HG02870 (cell line): ENCODE data around the gene FLT4.

Experiments
- ATAC-seq: cut with Tn5 transposase; IDR thresholded peaks from one replicate; pipeline ENCODE4 v1.9.1; 2021; ENCODE audit warnings: mild to moderate bottlenecking, moderate library complexity; ENCODE audit not compliant: unreplicated experiment

Gene FLT4

DNA sequence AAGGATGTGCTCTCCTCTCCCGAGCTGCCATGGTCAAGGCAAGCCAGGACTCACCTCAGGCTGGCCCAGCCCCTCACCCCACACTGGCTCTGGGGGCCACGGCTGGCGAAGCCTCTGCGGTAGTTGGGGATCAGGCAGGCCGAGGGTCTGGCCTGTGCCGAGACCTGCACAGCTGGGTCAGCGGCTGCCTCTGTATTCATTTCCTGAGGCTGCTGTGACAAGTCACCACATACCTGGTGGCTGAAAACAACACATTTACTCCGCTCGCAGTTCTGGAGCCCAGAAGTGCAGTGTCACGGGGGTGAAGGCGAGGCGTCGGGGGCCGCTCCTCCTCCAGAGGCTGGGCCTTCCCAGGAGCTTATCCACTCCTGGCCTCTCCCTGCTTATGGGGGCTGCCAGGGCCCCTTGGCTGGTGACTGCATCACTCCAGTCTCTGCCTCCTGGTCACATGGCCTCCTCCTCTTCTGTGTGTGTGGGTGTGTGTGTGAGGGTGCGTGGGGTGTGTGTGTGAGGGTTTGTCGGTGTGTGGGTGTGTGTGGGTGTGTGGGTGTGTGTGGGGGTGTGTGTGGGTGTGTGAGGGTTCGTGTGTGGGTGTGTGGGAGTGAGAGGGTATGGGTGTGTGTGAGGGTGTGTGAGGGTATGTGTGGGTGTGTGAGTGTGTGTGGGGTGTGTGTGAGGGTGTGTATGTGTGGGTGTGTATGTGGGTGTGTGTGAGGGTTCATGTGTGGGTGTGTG lies 54.9 kb downstream of the FLT4 start:
- ATAC-seq = no peak

DNA sequence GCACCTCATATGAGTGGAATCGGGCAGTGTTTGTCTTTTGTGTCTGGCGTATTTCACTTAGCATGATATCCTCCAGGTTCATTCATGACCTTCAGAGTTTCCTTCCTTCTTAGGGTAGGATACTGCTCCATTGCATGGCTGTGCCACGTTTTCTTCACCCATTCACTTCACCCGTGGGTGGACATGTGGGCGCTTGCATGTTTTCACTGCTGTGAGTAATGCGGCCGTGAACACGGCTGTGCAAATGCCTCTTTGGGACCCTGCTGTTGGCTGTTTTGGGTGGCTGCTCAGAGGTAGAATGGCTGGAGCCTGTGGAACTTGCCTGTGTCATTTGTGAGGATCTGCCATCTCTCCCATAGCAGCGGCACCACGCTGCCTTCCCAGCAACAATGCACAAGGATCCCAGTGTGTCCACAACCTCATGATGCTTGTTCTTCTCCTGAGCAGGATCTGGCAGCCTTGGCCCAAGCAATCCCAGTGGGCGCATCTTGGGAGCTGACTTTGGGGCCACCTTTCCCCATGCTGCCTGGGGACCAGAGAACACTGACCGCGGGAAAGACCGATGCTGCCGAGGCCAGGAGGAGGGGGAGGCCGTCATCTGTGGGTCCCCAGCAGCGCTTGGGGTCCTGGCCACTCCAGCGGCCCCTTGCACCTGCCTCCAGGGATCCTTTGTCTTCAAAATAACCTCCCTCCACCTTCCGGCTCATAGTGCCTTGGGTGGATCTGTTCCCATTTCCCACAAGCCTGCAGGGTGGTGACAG lies 55.8 kb downstream of the FLT4 start:
- no peak for ATAC-seq

DNA sequence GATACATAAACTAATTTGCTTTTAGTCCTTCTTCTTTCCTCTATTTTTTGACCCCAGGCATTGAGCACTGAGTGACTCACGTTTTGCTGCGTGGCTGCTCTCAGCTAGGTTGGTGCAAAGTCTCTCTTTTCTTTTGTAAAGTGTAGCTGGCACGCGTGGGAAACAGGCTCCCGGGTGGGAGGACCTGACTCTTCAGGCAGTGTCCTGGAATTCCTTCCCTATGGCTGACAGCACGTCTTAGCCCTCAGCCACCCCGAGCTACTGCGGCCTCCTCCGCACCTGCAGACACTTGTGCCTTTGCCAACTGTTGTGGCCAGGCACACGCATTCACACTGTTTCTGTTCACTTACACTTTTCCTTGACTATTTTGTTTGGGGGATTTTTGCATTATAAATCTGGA lies 57.2 kb downstream of the FLT4 start:
- ATAC-seq = no peak

DNA sequence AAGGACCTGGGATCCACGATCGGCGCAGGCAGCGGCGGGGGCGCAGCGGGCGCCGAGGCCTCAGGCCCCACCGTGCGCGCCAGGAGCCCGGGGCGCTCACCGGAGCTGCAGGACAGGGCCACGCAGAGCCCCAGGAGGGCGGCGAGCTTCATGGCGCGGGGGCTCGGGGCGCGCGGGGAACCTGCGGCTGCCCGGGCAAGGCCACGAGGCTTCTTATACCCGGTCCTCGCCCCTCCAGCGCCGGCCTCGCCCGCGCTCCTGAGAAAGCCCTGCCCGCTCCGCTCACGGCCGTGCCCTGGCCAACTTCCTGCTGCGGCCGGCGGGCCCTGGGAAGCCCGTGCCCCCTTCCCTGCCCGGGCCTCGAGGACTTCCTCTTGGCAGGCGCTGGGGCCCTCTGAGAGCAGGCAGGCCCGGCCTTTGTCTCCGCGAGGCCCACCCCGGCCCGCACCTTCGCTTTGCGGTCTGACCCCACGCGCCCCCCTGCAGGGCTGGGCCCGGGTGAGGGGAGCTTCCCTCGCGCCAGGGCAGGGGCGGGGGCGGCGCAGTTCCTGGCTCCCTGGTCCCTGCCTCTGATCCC lies 58.0 kb downstream of the FLT4 start, which contains the start of gene SCGB3A1:
TSS of gene SCGB3A1 (minus strand) at position 189 of the 577 bp plus-strand sequence. CDS start at position 152, 37 bp downstream.
- no peak for ATAC-seq

DNA sequence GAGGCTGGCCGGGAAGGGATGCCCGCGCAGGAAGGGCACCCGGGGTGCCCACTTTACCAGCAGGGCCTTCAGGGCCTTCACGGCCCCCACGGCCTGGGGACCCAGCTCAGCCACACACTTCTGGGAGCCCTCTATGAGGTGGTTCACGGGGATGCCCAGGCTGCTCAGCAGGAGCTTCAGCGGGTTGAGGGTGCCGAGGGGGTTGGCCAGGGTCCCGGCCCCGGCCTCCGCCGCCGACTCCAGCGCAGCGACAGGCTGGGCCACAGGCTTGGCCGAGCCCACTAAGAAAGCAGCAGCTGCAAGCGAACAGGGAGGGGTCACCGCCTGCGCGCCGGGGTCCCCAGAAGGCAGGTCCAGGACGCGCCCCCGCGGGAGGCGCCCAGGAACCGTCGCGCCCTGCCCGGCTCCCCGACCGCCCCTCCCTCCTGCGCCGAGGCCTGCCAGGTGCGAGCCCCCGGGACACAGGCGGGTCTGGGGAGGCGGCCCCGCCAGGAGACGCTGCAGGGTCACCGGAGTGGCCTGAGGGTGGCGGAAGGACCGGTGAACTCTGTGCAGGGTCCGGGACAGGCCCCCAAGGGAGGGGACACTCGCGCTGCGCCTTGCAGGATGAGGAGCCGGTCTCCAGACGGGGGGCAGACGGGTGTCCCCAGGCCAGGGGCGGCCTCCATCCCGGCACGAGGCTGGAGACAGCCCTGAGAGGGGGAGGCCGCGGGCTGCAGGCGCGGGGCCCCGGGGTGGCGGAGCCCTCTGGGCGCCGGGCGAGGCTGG lies 58.7 kb downstream of the FLT4 start:
- ATAC-seq = no peak

GRCh38 chr5:180589771-180590542 lies 59.4 kb downstream of the FLT4 start:
- no peak for ATAC-seq

- ATAC-seq = no peak
These were observed 62.5 kb downstream of the FLT4 start for GRCh38 chr5:180586870-180587269.

GRCh38 chr5:180586204-180586603 lies 63.2 kb downstream of the FLT4 start:
- ATAC-seq = no peak

DNA sequence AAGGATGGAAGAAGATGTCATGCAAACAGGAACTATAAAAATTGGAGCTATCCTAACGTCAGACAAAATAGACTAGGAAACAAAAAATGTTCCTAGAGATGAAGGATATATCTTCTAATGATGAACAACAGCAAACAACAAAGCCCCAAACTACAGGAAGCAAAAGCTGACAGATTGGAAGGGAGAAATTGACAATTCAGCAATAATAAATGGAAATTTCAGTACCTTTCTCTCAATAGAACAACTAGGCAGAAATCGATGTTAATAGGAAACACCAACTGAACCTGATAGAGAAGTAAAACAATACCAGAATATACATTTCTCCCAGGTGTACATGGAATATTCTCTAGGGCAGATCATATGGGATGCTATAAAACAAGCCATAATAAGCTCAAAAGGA lies 65.7 kb downstream of the FLT4 start:
- no peak for ATAC-seq

DNA sequence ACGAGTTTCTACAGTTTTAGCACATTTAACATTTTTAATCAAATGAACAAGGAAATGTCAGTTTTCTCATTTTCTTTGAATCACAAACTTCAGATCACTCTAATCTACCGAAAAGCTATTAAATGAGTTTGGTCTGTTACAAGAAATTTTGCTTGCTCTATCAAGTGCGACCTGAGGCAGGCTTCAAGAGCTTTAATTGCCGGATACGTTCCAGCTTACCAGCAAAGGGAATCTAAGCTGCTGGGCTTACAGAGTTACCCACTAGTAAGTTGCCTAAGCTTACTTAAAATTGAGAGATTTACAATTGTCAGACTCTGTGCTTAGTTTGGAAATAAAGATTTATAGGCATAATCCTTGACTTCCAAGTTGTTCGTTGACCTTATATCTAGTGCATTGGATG lies 68.7 kb downstream of the FLT4 start:
- ATAC-seq = no peak

DNA sequence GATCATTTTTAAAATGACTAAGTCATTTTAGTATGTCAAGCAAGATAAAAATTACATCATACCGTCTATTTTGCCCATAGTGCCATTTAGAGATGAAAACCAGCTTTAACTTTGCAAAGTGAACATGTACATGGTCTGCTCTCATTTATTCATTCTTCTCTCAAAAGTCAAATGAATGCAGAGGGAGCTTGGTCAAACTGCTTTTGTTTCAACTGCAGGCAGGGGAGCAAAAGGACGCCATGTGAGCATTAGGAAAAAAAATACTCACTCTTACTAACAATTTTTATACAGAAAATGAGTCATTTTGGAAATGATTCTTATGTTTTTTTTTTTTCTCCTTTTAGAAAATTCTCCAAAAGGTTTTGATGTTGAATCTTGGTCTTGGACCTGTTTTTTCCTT lies 73.8 kb downstream of the FLT4 start:
- no peak for ATAC-seq

DNA sequence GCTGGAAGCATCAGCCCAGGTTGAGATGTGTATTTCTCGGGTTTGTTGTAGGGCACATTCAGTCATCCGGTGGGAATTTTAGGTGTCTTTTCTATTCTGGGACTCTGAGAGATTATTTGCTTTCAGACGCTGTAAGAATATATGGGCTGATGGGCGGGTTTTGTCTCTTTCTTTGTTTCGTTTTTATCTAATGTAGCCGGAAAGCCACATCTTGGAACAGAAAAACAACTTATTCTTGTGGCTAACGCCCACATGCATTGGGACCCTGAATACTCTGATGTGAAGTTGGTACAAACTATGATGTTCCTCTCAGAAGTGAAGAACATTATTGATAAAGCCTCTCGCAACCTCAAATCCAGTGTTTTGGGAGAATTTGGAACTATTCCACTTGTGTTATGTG lies 80.5 kb downstream of the FLT4 start:
- ATAC-seq = no peak

DNA sequence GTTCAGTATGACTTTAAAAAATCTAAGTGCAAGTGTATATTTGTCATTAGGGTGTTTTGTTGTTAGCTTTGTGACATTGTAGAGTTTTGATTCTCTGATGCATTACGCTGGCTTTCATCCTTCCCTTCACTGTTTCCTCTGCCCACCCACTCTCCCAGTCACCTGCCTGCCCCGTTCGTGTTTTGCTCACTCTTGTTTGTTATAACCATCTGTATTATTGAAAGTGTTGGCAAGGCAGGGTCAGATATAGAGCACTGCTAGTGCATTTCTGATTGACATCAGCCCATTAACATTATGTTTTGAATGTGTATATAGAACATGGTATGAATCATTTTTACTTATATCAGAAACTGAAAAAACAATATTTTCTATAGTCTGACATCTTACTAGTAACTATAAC lies 85.4 kb downstream of the FLT4 start:
- ATAC-seq = no peak

DNA sequence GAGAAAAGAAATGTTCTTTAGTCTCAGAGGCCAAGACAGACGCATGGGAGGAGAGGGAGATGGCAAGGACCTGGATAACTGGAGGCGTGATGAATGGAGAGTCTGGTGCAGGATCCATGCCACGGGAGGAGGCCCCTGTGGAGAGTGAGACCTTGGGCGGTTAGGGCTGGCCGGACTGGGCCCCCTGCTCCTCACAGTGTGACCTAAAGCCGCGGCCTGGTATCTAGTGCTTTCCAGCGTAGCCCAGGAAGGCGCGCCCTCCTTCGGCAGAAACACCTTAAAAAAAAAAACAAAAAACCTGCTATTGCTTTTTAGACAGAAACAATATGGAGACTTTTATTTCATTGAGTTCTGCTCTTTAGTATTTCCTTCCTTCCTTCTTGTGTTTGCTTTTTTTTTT lies 91.2 kb downstream of the FLT4 start:
- no peak for ATAC-seq

DNA sequence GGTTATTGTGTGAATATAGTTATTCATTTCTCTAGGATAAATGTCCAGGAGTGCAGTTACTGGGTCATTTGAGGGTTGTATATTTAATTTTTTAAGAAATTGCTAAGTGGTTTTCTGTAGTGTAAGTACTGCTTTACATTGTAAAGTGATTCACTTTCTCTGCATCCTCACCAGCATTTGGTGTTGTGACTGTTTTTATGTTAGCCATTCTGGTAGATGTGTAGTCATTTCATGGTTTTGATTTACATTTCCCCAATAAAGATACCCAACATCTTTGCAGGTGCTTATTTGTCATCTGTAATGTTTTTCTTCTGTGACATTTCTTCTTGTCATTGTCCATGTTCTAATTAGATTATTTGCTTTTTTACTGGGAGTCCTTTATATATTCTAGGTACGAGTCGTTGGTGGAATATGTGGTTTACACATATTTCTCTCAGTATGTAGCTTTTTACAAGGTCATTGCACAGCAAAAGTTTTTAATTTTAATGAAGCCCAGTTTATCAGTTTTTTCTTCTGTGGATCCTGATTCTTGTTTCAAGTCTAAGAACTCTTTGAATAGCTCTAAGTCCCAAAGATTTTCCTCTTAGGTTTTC lies 92.1 kb downstream of the FLT4 start:
- no peak for ATAC-seq

GRCh38 chr5:180555168-180555921 lies 94.1 kb downstream of the FLT4 start:
- no peak for ATAC-seq

DNA sequence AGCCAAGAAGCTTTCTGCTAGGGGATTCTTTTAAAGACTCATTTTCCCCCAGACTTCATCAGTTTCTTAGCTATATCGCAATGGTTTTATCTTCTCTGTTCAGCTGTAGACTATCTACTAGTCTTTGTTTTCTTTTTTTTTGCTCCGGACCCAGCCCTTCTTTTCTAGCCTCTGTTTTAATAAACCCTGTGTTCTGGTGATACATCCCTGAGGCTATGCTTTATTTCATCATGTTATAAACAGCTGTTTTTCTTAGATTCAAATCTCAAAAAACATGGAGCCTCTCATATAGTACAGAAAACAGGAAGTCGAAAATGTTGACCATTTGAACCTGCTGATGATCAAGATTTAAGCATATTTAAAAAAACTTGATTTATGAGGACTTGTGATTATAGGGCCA lies 95.9 kb downstream of the FLT4 start:
- no peak for ATAC-seq
